C4-2B (cell line): Measurements from ENCODE around the gene TASP1.
A peak's percentile ranks its signal among the peaks of the same experiment; 100 is the strongest.

Experiments
- H3K27ac ChIP-seq: fragments of 450-650 bp; 2 replicates; pipeline ENCODE4 v1.5.1; 2017
- CTCF ChIP-seq: fragments of 450-650 bp; conservative IDR thresholded peaks from 2 replicates; pipeline ENCODE4 v1.5.1; 2017; ENCODE audit warnings: mild to moderate bottlenecking
- ZFX ChIP-seq: fragments of 450-650 bp; IDR thresholded peaks from 2 replicates; pipeline ENCODE4 v1.6.1; 2017

TASP1 gene

GRCh38 chr20:13552061-13552460 is 86.7 kb downstream of the TASP1 start:
- TF ChIP-seq CTCF: no peak
- TF ChIP-seq ZFX: no peak
- no peak overlapping the region for H3K27ac ChIP-seq

- no peak for TF ChIP-seq CTCF
- TF ChIP-seq ZFX: no peak
Observed at GRCh38 chr20:13549451-13549850, 89.3 kb downstream of the TASP1 start.

GRCh38 chr20:13546497-13547131 is 92.1 kb downstream of the TASP1 start:
- TF ChIP-seq CTCF (peak; percentile 89), ZFX (no peak)

More at GRCh38 chr20:13549451-13549850, 89.3 kb downstream of the TASP1 start:
- H3K27ac ChIP-seq: no peak overlapping the region

GRCh38 chr20:13545790-13546189 is 92.9 kb downstream of the TASP1 start:
- no peak for TF ChIP-seq ZFX
- TF ChIP-seq CTCF: no peak
- H3K27ac ChIP-seq: no peak overlapping the region

More at GRCh38 chr20:13546497-13547131, 92.1 kb downstream of the TASP1 start:
- H3K27ac ChIP-seq: no peak overlapping the region

- H3K27ac ChIP-seq: no peak overlapping the region
- TF ChIP-seq ZFX (no peak), CTCF (no peak)
Observed at GRCh38 chr20:13543783-13544182, 94.9 kb downstream of the TASP1 start.

GRCh38 chr20:13535627-13536026 is 103.1 kb downstream of the TASP1 start:
- H3K27ac ChIP-seq: no peak overlapping the region
- no peak for TF ChIP-seq CTCF
- TF ChIP-seq ZFX: no peak

- H3K27ac ChIP-seq: no peak overlapping the region
- TF ChIP-seq ZFX: no peak
- TF ChIP-seq CTCF: no peak
Observed at GRCh38 chr20:13533946-13534345, 104.8 kb downstream of the TASP1 start.
